GM12878 (cell line): ENCODE results near the gene RGP1.

ENCODE experiments used
- POLR2AphosphoS5 ChIP-seq: IDR thresholded peaks from 2 replicates; pipeline ENCODE4 v1.6.1; 2011; ENCODE audit warnings: mild to moderate bottlenecking, low read length, inconsistent platforms
- ZNF217 ChIP-seq: fragments of 450-650 bp; IDR thresholded peaks from 2 replicates; pipeline ENCODE4 v1.6.1; 2017; ENCODE audit warnings: antibody characterized with exemption, mild to moderate bottlenecking
- TF ChIP-seq, protein P1 (sequence below): IDR thresholded peaks from 2 replicates; pipeline ENCODE4 v1.6.1; 2012; ENCODE audit warnings: low read depth, low read length, improper control_type of control experiment

DNA sequence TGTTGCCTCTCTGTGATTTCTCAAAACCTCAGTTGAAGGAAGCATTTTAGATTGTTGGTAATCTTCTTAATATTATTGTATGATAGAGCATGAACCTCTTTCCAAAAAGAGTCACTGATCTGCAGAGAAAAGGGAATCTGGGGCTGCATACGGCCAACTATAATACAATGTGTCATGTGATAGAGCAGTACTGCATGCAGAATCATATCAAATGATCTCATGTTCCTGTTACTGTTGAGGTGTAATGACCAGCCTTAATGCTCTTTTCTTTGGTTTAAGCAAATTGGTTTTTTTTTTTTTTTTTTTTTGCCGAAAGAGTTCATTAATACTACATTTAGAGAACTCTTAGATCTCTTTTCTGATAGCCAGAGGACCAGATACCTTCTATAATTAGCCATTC is 17.9 kb downstream of the RGP1 start:
- no peak for TF ChIP-seq ZNF217
- TF ChIP-seq, protein P1, sequence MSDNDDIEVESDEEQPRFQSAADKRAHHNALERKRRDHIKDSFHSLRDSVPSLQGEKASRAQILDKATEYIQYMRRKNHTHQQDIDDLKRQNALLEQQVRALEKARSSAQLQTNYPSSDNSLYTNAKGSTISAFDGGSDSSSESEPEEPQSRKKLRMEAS = no peak
- no peak for TF ChIP-seq POLR2AphosphoS5
